IPS-18a (cell line): ENCODE data around the gene ATG7.

Experiments used
- H3K27ac ChIP-seq: one replicate; pipeline ENCODE4 v1.5.1; 2013; ENCODE audit warnings: low read length
- H3K27me3 ChIP-seq: one replicate; pipeline ENCODE4 v1.6.1; 2013; ENCODE audit warnings: mild to moderate bottlenecking, low read length; ENCODE audit not compliant: control insufficient read depth, insufficient read depth
- H3K36me3 ChIP-seq: one replicate; pipeline ENCODE4 v1.6.1; 2013; ENCODE audit warnings: low read depth, low read length; ENCODE audit not compliant: control insufficient read depth
- H3K4me1 ChIP-seq: one replicate; pipeline ENCODE4 v1.6.1; 2013; ENCODE audit warnings: low read depth, low read length; ENCODE audit not compliant: control insufficient read depth
- H3K4me3 ChIP-seq: one replicate; pipeline ENCODE4 v1.5.1; 2013; ENCODE audit warnings: low read length
- H3K9ac ChIP-seq: one replicate; pipeline ENCODE4 v1.6.1; 2013; ENCODE audit warnings: mild to moderate bottlenecking, low read length, moderate library complexity
- H3K9me3 ChIP-seq: one replicate; pipeline ENCODE4 v1.6.1; 2013; ENCODE audit warnings: low read depth, low read length; ENCODE audit not compliant: control insufficient read depth

The ATG7 gene

DNA sequence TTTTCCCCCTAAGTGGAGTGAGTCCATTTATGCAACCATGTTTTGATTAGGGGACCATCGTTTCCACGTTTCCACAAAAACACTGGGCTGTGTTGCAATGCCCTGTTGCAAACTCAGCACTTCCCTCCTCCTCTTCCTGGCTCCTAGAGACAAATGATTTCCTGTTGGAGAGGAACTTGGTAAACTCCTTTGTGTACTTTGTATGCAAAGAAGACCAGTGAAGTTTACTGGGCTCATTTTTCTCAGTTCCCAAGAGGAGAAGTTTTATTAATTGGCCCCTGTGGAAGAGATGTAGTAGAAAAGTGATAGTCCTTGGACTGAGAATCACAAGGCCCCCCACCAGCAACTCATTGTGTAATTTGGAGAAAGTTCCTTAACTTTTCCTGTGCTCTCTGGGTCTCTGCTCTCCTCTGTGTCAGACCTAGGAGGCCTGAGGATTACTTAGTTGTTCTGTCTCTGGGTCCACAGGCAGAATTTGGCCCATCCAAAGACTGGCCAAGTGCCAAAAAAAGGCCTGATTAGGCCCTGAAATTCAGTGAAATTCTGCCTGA is 95.0 kb downstream of the ATG7 start:
- no peak overlapping the region for H3K4me3 ChIP-seq
- peak overlapping the region; percentile 25 for H3K9ac ChIP-seq
- H3K4me1 ChIP-seq: peaks cover 12% of the 10 kb centered on the region
- H3K27me3 ChIP-seq: no peaks in the 10 kb centered on the region
- peaks cover 2% of the 10 kb centered on the region for H3K36me3 ChIP-seq
- H3K27ac ChIP-seq: peak overlapping the region; percentile 68
- H3K9me3 ChIP-seq: no peaks in the 10 kb centered on the region

DNA sequence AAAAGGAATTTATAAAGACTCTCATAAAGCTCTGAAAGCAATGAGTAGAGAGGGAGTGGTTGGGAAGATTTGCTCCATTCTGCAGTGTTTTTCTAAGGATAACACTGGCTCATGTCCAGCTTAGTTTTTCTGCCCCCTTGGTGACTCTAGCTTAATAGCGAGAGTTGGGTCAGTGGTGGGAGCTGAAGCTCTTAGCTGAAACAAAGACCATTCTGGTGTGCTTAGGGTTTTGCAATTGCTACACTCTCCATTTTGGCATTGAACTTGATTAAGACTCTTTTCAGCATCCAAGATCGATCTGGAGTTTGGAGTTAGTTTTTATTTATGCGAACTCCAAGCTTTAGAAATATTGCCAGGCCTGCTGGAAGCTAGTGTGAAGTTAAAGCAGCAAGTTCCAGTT is 98.0 kb downstream of the ATG7 start:
- Histone ChIP-seq H3K4me3 (no peak overlapping the region), H3K27ac (no peak overlapping the region), H3K9me3 (no peaks in the 10 kb centered on the region), H3K27me3 (no peaks in the 10 kb centered on the region), H3K9ac (no peak overlapping the region), H3K36me3 (no peaks in the 10 kb centered on the region), H3K4me1 (peaks cover 12% of the 10 kb centered on the region)

GRCh38 chr3:11370966-11371365 is 98.8 kb downstream of the ATG7 start:
- Histone ChIP-seq H3K36me3 (no peaks in the 10 kb centered on the region), H3K9ac (no peak overlapping the region), H3K27me3 (no peaks in the 10 kb centered on the region), H3K27ac (no peak overlapping the region), H3K9me3 (no peaks in the 10 kb centered on the region), H3K4me1 (peaks cover 12% of the 10 kb centered on the region), H3K4me3 (no peak overlapping the region)

GRCh38 chr3:11371747-11372146 is 99.5 kb downstream of the ATG7 start:
- Histone ChIP-seq H3K4me1 (peaks cover 9% of the 10 kb centered on the region), H3K36me3 (no peaks in the 10 kb centered on the region), H3K4me3 (no peak overlapping the region), H3K9ac (no peak overlapping the region), H3K27me3 (no peaks in the 10 kb centered on the region), H3K27ac (no peak overlapping the region), H3K9me3 (no peaks in the 10 kb centered on the region)

- H3K4me3 ChIP-seq: no peak overlapping the region
- no peak overlapping the region for H3K9ac ChIP-seq
- no peaks in the 10 kb centered on the region for H3K4me1 ChIP-seq
Observed at GRCh38 chr3:11373235-11373634, 101.0 kb downstream of the ATG7 start.

DNA sequence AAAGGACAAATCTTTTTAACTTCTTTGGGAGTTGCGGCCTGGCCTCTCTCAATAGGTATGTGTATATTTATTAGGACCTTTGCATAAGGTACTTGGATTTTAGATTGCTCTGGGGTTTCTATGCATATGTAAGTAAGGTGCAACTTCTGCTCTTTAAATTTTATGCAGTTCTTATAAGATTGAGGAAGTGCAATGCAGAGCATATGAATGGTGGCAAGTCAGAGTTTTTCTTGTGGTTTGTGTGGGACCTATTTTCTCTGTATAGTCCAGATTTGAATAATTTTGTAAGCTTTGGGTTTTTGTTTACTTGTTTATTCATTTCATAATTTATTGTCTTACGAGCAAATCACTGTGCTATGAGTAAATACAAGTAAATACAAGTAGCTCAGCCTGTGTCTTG is 101.5 kb downstream of the ATG7 start:
- Histone ChIP-seq H3K27ac (no peak overlapping the region), H3K9me3 (no peaks in the 10 kb centered on the region), H3K9ac (no peak overlapping the region), H3K36me3 (no peaks in the 10 kb centered on the region), H3K4me3 (no peak overlapping the region), H3K4me1 (no peaks in the 10 kb centered on the region), H3K27me3 (no peaks in the 10 kb centered on the region)

More at GRCh38 chr3:11373235-11373634, 101.0 kb downstream of the ATG7 start:
- Histone ChIP-seq H3K27me3 (no peaks in the 10 kb centered on the region), H3K9me3 (no peaks in the 10 kb centered on the region), H3K36me3 (no peaks in the 10 kb centered on the region), H3K27ac (no peak overlapping the region)

DNA sequence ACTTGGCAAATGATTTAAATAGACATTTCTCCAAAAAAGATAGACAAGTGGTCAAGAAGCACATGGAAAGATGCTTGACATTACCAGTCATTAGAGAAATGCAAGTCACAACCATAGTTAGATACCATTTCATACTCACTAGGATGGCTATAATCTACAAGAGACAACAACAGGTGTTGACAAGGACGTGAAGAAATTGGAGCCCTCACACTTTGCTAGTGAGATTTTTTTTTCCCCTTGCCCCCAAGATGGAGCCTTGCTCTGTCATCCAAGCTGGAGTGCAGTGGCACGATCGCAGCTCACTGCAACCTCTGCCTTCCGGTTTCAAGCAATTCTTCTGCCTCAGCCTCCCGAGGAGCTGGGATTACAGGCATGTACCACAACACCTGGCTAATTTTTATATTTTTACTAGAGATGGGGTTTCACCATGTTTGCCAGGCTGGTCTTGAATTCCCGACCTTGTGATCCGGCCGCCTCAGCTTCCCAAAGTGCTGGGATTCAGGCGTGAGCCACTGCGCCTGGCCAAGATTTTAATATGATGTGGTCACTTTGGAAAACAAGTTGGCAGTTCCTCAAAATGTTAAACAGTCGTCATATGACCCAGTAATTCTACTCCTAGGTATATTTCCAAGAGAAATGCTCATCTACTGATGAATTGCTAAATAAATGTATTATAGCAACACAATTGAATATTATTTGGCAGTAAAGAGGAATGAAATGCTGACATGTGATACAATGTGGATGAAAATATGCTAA is 103.3 kb downstream of the ATG7 start:
- H3K27ac ChIP-seq: no peak overlapping the region
- no peak overlapping the region for H3K9ac ChIP-seq
- H3K27me3 ChIP-seq: no peaks in the 10 kb centered on the region
- no peaks in the 10 kb centered on the region for H3K9me3 ChIP-seq
- H3K4me3 ChIP-seq: no peak overlapping the region
- peaks cover 12% of the 10 kb centered on the region for H3K4me1 ChIP-seq
- H3K36me3 ChIP-seq: no peaks in the 10 kb centered on the region

GRCh38 chr3:11377719-11378118 is 105.5 kb downstream of the ATG7 start:
- H3K27ac ChIP-seq: no peak overlapping the region
- no peak overlapping the region for H3K9ac ChIP-seq
- no peaks in the 10 kb centered on the region for H3K9me3 ChIP-seq
- no peak overlapping the region for H3K4me3 ChIP-seq
- no peaks in the 10 kb centered on the region for H3K27me3 ChIP-seq
- H3K36me3 ChIP-seq: no peaks in the 10 kb centered on the region
- H3K4me1 ChIP-seq: peaks cover 13% of the 10 kb centered on the region

GRCh38 chr3:11379238-11379823 is 107.1 kb downstream of the ATG7 start:
- Histone ChIP-seq H3K36me3 (no peaks in the 10 kb centered on the region), H3K27me3 (no peaks in the 10 kb centered on the region), H3K27ac (no peak overlapping the region), H3K4me1 (peaks cover 13% of the 10 kb centered on the region), H3K4me3 (no peak overlapping the region), H3K9ac (no peak overlapping the region), H3K9me3 (no peaks in the 10 kb centered on the region)

DNA sequence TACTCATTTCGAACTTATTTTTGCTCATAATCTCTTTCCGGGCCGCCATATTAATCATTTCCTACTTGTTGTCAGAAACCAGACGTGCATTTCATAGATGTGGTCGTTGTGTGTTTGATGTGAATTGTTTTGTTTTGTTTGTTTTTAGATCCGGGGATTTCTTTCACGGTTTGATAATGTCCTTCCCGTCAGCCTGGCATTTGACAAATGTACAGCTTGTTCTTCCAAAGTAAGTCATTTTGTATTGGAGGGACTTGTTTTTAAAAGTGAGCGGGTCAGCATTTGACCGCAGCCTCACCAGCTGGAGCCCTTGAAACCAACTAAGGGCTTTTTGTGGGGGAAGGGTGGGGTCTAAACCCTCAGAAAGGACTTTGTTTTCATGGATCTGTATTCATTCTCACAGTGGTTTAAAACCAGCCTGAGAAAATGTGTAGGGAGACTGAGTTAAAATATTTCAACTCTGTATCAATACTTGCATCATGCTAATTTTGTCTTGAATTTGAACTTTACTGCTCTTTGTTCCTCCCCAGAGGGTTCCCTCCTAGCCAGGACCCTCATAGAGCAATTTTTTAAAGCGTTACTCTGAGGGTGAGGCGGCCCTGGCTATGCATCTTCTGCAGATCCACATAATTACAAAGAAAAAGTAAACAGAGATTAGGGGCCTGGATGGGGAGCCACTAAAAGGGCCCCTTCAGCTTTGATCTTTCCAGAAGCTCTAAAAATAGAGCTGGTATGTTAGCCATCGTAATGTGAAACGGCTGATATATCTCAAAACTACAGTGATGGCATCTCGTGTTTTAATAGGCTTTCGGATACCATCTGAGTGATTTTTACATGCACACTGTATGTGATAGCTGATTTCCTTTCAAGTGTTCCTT is 107.9 kb downstream of the ATG7 start:
- H3K9me3 ChIP-seq: no peaks in the 10 kb centered on the region
- H3K36me3 ChIP-seq: no peaks in the 10 kb centered on the region
- no peaks in the 10 kb centered on the region for H3K27me3 ChIP-seq
- peaks cover 13% of the 10 kb centered on the region for H3K4me1 ChIP-seq
- no peak overlapping the region for H3K4me3 ChIP-seq
- H3K9ac ChIP-seq: no peak overlapping the region
- no peak overlapping the region for H3K27ac ChIP-seq

GRCh38 chr3:11381141-11381540 is 108.9 kb downstream of the ATG7 start:
- Histone ChIP-seq H3K4me3 (no peak overlapping the region), H3K9me3 (no peaks in the 10 kb centered on the region), H3K36me3 (no peaks in the 10 kb centered on the region), H3K9ac (no peak overlapping the region), H3K4me1 (peaks cover 21% of the 10 kb centered on the region), H3K27ac (no peak overlapping the region), H3K27me3 (no peaks in the 10 kb centered on the region)
